Suprapubic skin (tissue), 4 donors: Measurements from ENCODE around the gene TPTE2.

Source experiments
- EP300 ChIP-seq: sonication (generic); formaldehyde crosslinking; IDR thresholded peaks from one replicate; pipeline ENCODE4 v1.6.1; 2017; ENCODE audit warnings: antibody characterized with exemption
- POLR2AphosphoS5 ChIP-seq, 3 donors: sonication (generic); formaldehyde crosslinking; IDR thresholded peaks; one replicate each; pipeline ENCODE4 v1.6.1; 2017; ENCODE audit warnings: antibody characterized with exemption in 3 of 3
- TF ChIP-seq, protein P1 (sequence below), 2 donors: fragments of 200-600 bp in 1 of 2; fragments of 450-650 bp in 1 of 2; sonication (generic) in 1 of 2; IDR thresholded peaks; one replicate each; pipeline ENCODE4 v1.5.1; 2016 to 2019; ENCODE audit warnings: antibody characterized with exemption in 2 of 2, mild to moderate bottlenecking in 1 of 2, moderate library complexity in 1 of 2

DNA sequence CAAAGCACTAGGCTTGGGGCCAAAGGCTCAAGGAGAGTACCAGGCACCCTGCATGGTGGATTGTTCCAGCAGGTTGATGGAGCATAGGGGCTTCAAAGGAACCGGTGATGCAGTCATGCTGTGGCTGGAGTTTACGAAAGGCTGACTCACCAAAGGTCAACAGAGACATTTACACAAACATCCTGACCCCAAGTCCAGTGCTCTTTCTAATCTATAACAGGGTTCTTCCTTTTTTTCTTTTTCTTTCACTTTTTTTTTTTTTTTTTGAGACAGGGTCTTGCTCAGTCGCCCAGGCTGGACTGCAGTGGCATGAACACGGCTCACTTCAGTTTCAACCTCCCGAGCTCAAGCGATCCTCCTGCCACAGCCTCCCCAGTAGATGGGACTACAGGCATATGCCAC is 35.6 kb upstream of the TPTE2 start:
- TF ChIP-seq, protein P1, sequence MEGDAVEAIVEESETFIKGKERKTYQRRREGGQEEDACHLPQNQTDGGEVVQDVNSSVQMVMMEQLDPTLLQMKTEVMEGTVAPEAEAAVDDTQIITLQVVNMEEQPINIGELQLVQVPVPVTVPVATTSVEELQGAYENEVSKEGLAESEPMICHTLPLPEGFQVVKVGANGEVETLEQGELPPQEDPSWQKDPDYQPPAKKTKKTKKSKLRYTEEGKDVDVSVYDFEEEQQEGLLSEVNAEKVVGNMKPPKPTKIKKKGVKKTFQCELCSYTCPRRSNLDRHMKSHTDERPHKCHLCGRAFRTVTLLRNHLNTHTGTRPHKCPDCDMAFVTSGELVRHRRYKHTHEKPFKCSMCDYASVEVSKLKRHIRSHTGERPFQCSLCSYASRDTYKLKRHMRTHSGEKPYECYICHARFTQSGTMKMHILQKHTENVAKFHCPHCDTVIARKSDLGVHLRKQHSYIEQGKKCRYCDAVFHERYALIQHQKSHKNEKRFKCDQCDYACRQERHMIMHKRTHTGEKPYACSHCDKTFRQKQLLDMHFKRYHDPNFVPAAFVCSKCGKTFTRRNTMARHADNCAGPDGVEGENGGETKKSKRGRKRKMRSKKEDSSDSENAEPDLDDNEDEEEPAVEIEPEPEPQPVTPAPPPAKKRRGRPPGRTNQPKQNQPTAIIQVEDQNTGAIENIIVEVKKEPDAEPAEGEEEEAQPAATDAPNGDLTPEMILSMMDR (IDR thresholded peaks at IDR 0.05): no peak
- no peak for TF ChIP-seq POLR2AphosphoS5 (IDR thresholded peaks at IDR 0.05)
- TF ChIP-seq EP300: no peak
